CD4-positive, alpha-beta memory T cell (primary cell): ENCODE data around the gene GAS6. TPM values are rescaled to one million over a fixed set of nuclear protein-coding genes. Genes with fewer than 3 reads are reported as not detected.
"Not testable (repeated sequence)": the region's sequence is repeated elsewhere in the genome, so short reads cannot be mapped to it uniquely, and the experiment has no call there.

Experiments
- CTCF ChIA-PET: fragments of 350-600 bp; sonication (Branson Sonifier 250); formaldehyde crosslinking; loops from one replicate; lab custom pipeline; 2021; ENCODE audit warnings: inconsistent platforms; ENCODE audit not compliant: partially characterized antibody; lab: Charles Lee
- POLR2A ChIA-PET: fragments of 350-600 bp; sonication (Branson Sonifier 250); formaldehyde crosslinking; loops from one replicate; lab custom pipeline; 2021; ENCODE audit not compliant: partially characterized antibody; lab: Charles Lee
- DNase-seq, 5 donors: peaks; one replicate each; pipeline versions ENCODE4 v3.0.0 to v3.0.0-alpha.2; 2020 to 2022; ENCODE audit warnings: mixed read lengths in 1 of 5
- H3K27ac ChIP-seq: one replicate; pipeline ENCODE4 v1.7.0; 2013; ENCODE audit warnings: low read depth, low read length
- H3K27me3 ChIP-seq: 2 replicates; pipeline ENCODE4 v1.7.0; 2013; ENCODE audit warnings: mild to moderate bottlenecking, low read length, moderate library complexity; ENCODE audit not compliant: insufficient read depth
- H3K36me3 ChIP-seq: 2 replicates; pipeline ENCODE4 v1.7.0; 2013; ENCODE audit warnings: mild to moderate bottlenecking, low read length, moderate library complexity; ENCODE audit not compliant: insufficient read depth
- H3K4me1 ChIP-seq: 2 replicates; pipeline ENCODE4 v1.7.0; 2013; ENCODE audit warnings: mild to moderate bottlenecking, low read length, moderate library complexity; ENCODE audit not compliant: insufficient read depth
- H3K4me3 ChIP-seq, 2 donors: one replicate each; pipeline ENCODE4 v1.7.0; 2013; ENCODE audit warnings: low read length in 2 of 2, mild to moderate bottlenecking in 1 of 2
- H3K9me3 ChIP-seq, 2 donors: one replicate each; pipeline ENCODE4 v1.7.0; 2013; ENCODE audit warnings: low read length in 2 of 2, control low read depth in 1 of 2; ENCODE audit not compliant: control insufficient read depth in 1 of 2
- H3K27ac Mint-ChIP-seq, 7 donors: one replicate each; pipeline ENCODE4 v1.8.0; 2020 to 2021; ENCODE audit warnings: mixed read lengths in 7 of 7, mild to moderate bottlenecking in 6 of 7, inconsistent platforms in 3 of 7, moderate library complexity in 3 of 7
- H3K27me3 Mint-ChIP-seq, 2 donors: one replicate each; pipeline ENCODE4 v1.8.0; 2020 to 2021; ENCODE audit warnings: mixed read lengths in 2 of 2
- H3K36me3 Mint-ChIP-seq, 2 donors: one replicate each; pipeline ENCODE4 v1.8.0; 2020 to 2021; ENCODE audit warnings: mixed read lengths in 2 of 2, inconsistent platforms in 1 of 2, mild to moderate bottlenecking in 1 of 2
- H3K4me1 Mint-ChIP-seq, 4 donors: one replicate each; pipeline ENCODE4 v1.8.0; 2020 to 2021; ENCODE audit warnings: mixed read lengths in 4 of 4, mild to moderate bottlenecking in 1 of 4
- H3K4me3 Mint-ChIP-seq, 8 donors: one replicate each; pipeline ENCODE4 v1.8.0; 2020 to 2021; ENCODE audit warnings: mixed read lengths in 8 of 8, mild to moderate bottlenecking in 7 of 8, moderate library complexity in 6 of 8, inconsistent platforms in 3 of 8
- H3K9me3 Mint-ChIP-seq, 8 donors: one replicate each; pipeline ENCODE4 v1.8.0; 2020 to 2021; ENCODE audit warnings: mixed read lengths in 8 of 8, mild to moderate bottlenecking in 5 of 8, inconsistent platforms in 3 of 8, moderate library complexity in 1 of 8
- intact Hi-C: fragments of 100-400 bp; cut with micrococcal nuclease; formaldehyde crosslinking; loops from one replicate; pipeline ENCODE4 v1.15.1; 2023
- polyA plus RNA-seq, 2 donors: library from polyadenylated mRNA; unstranded; fragments of 300-500 nt; fragmentation: Illumina TruSeq; gene quantifications; one replicate each; pipeline ENCODE4 v1.2.3, GENCODE V29; 2021
- total RNA-seq, 2 experiments: library from RNA; stranded (reverse); gene quantifications; one replicate each; pipeline ENCODE4 v1.2.3, GENCODE V29; 2021

The GAS6 gene
- total and polyA plus RNA-seq, 4 experiments from 2014 or later: 0.39 to 17.2 (median 8.8) TPM

- CTCF ChIA-PET: no interaction called here
- Mint-ChIP-seq H3K27me3 (no peaks in the 10 kb centered on the region), H3K36me3 (peaks cover 6 to 7% of the 10 kb centered on the region in 2 donors), H3K27ac (no peak overlapping the region), H3K9me3 (no peaks in the 10 kb centered on the region), H3K4me1 (peaks cover 0 to 1% (median 0%) of the 10 kb centered on the region in 4 donors), H3K4me3 (no peak overlapping the region)
- H3K4me1 ChIP-seq: no peaks in the 10 kb centered on the region
- H3K27ac ChIP-seq: no peak overlapping the region
- H3K36me3 ChIP-seq: no peaks in the 10 kb centered on the region
- H3K4me3 ChIP-seq: no peak overlapping the region
- DNase-seq: no peak
- no peaks in the 10 kb centered on the region for H3K27me3 ChIP-seq
- H3K9me3 ChIP-seq: no peaks in the 10 kb centered on the region
- POLR2A ChIA-PET: no interaction called here
- intact Hi-C loops: no loop called here
These were observed 35.5 kb downstream of the GAS6 start for GRCh38 chr13:113828282-113828825.

DNA sequence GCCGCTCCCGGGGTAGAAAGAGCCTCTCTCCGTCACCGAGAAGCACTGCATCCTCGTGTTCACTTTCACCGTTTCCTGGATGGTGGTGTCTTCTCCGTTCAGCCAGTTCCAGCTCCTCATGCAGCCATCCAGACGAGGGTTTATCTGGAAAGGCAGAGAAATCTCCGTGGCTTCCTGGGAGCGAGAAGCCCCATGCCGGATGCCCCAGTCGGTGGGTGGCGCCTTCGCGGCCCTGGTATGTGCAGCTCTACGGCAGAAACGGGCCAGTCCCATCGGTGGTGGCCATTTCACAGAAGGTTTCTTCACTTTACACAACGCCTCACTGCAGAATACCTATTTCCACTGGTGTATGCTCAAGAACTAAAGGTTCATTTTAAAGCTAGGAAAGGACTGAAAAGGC lies 36.9 kb downstream of the GAS6 start:
- no peak overlapping the region for H3K4me3 Mint-ChIP-seq
- POLR2A ChIA-PET: no interaction called here
- Histone ChIP-seq H3K27me3 (no peaks in the 10 kb centered on the region), H3K4me3 (no peak overlapping the region), H3K9me3 (no peaks in the 10 kb centered on the region), H3K36me3 (no peaks in the 10 kb centered on the region), H3K4me1 (no peaks in the 10 kb centered on the region), H3K27ac (no peak overlapping the region)
- H3K27me3 Mint-ChIP-seq: no peaks in the 10 kb centered on the region
- H3K4me1 Mint-ChIP-seq: peaks cover 0 to 1% (median 0%) of the 10 kb centered on the region in 4 donors
- no peak for DNase-seq
- CTCF ChIA-PET: no interaction called here
- H3K27ac Mint-ChIP-seq: no peak overlapping the region
- H3K9me3 Mint-ChIP-seq: no peaks in the 10 kb centered on the region
- peaks cover 4 to 7% of the 10 kb centered on the region in 2 donors for H3K36me3 Mint-ChIP-seq
- intact Hi-C loops: no loop called here

- intact Hi-C loops, H3K36me3 ChIP-seq, H3K27me3 Mint-ChIP-seq, DNase-seq, CTCF ChIA-PET, H3K4me1 Mint-ChIP-seq, H3K4me3 Mint-ChIP-seq, POLR2A ChIA-PET, H3K9me3 Mint-ChIP-seq, H3K36me3 Mint-ChIP-seq, H3K27me3 ChIP-seq, H3K9me3 ChIP-seq, H3K27ac Mint-ChIP-seq, H3K4me3 ChIP-seq, H3K27ac ChIP-seq, H3K4me1 ChIP-seq: not testable (repeated sequence)
These were observed 37.4 kb downstream of the GAS6 start for GRCh38 chr13:113826446-113826845.

- Mint-ChIP-seq H3K27ac (no peak overlapping the region), H3K9me3 (no peaks in the 10 kb centered on the region), H3K27me3 (no peaks in the 10 kb centered on the region), H3K4me1 (peaks cover 0 to 1% (median 0%) of the 10 kb centered on the region in 4 donors), H3K36me3 (peaks cover 4 to 11% of the 10 kb centered on the region in 2 donors), H3K4me3 (no peak overlapping the region)
- no peak for DNase-seq
- ChIA-PET CTCF (no interaction called here), POLR2A (no interaction called here)
- H3K4me1 ChIP-seq: no peaks in the 10 kb centered on the region
- H3K27me3 ChIP-seq: no peaks in the 10 kb centered on the region
- H3K27ac ChIP-seq: no peak overlapping the region
- intact Hi-C loops: no loop called here
- H3K9me3 ChIP-seq: no peaks in the 10 kb centered on the region
- H3K36me3 ChIP-seq: no peaks in the 10 kb centered on the region
- no peak overlapping the region for H3K4me3 ChIP-seq
These were observed 38.0 kb downstream of the GAS6 start for GRCh38 chr13:113825841-113826240.

DNA sequence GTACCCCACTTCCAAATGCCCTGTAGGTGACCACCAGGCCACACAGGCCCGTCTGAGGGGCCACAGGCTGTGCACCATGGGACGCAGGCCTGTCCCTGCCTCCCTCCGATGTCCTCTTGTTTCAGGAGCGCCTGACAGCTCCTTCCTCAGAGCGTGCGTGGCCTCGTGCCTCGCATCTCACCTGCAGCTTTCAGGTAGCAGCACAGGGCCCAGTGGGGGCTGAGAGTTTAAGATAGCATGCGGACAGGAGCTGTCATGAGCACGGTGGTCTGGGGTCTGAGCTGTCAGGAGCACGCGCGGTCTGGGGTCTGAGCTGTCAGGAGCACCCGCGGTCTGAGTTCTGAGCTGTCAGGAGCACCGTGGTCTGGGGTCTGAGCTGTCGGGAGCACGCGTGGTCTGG lies 40.1 kb downstream of the GAS6 start:
- H3K27me3 Mint-ChIP-seq: no peaks in the 10 kb centered on the region
- Histone ChIP-seq H3K27me3 (no peaks in the 10 kb centered on the region), H3K4me3 (no peak overlapping the region), H3K27ac (no peak overlapping the region), H3K4me1 (no peaks in the 10 kb centered on the region), H3K9me3 (no peaks in the 10 kb centered on the region), H3K36me3 (no peaks in the 10 kb centered on the region)
- no peak overlapping the region for H3K27ac Mint-ChIP-seq
- intact Hi-C loops: no loop called here
- ChIA-PET CTCF (no interaction called here), POLR2A (no interaction called here)
- no peaks in the 10 kb centered on the region for H3K9me3 Mint-ChIP-seq
- H3K4me1 Mint-ChIP-seq: peaks cover 0 to 1% (median 0%) of the 10 kb centered on the region in 4 donors
- peaks cover 4 to 11% of the 10 kb centered on the region in 2 donors for H3K36me3 Mint-ChIP-seq
- H3K4me3 Mint-ChIP-seq: no peak overlapping the region
- no peak for DNase-seq

- Histone ChIP-seq H3K27ac (no peak overlapping the region), H3K4me3 (no peak overlapping the region), H3K36me3 (no peaks in the 10 kb centered on the region), H3K9me3 (no peaks in the 10 kb centered on the region), H3K4me1 (no peaks in the 10 kb centered on the region), H3K27me3 (no peaks in the 10 kb centered on the region)
- Mint-ChIP-seq H3K9me3 (no peaks in the 10 kb centered on the region), H3K4me1 (peaks cover 0 to 1% (median 0%) of the 10 kb centered on the region in 4 donors), H3K27me3 (no peaks in the 10 kb centered on the region), H3K36me3 (peaks cover 4 to 11% of the 10 kb centered on the region in 2 donors), H3K27ac (no peak overlapping the region), H3K4me3 (no peak overlapping the region)
- intact Hi-C loops: no loop called here
- DNase-seq: no peak
- ChIA-PET CTCF (no interaction called here), POLR2A (no interaction called here)
These were observed 40.7 kb downstream of the GAS6 start for GRCh38 chr13:113822956-113823744.

DNA sequence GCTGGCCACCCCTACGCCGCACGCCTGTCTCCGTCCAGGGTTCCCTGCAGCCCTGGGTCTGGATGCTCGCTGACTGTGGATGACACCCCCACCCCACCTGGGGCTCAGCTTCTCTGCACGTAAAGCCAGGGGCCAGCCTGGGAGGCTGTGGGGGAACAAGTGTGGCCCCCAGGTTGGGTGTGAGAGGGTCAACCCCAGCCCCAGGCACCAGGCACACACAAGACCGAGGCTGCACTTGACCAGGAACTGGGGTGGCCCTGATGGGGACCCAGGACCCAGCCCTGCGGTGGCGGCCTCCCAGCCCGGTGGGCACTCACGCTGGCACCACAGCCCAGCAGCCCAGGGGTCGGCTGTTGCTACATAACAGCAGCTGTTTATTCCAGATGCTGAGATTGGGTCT lies 41.6 kb downstream of the GAS6 start:
- ChIA-PET CTCF (no interaction called here), POLR2A (no interaction called here)
- no peak for DNase-seq
- peaks cover 0 to 5% (median 4%) of the 10 kb centered on the region in 4 donors for H3K4me1 Mint-ChIP-seq
- Histone ChIP-seq H3K27ac (no peak overlapping the region), H3K27me3 (no peaks in the 10 kb centered on the region), H3K4me3 (no peak overlapping the region), H3K9me3 (no peaks in the 10 kb centered on the region), H3K36me3 (no peaks in the 10 kb centered on the region), H3K4me1 (no peaks in the 10 kb centered on the region)
- intact Hi-C loops: no loop called here
- no peak overlapping the region for H3K4me3 Mint-ChIP-seq
- no peaks in the 10 kb centered on the region for H3K9me3 Mint-ChIP-seq
- no peaks in the 10 kb centered on the region for H3K27me3 Mint-ChIP-seq
- no peak overlapping the region for H3K27ac Mint-ChIP-seq
- H3K36me3 Mint-ChIP-seq: peaks cover 4 to 9% of the 10 kb centered on the region in 2 donors
